Upper lobe of left lung (tissue), 4 donors: Measurements from ENCODE around the gene PPP6R1.

Source experiments
- CTCF ChIP-seq, 6 experiments: fragments of 450-650 bp in 4 of 6; fragments of 200-600 bp in 2 of 6; sonication (generic) in 2 of 6; IDR thresholded peaks; one replicate each; pipeline ENCODE4 v1.5.1; 2016 to 2019; ENCODE audit warnings: antibody characterized with exemption in 6 of 6
- EP300 ChIP-seq, 4 donors: sonication (generic); formaldehyde crosslinking; IDR thresholded peaks; one replicate each; pipeline ENCODE4 v1.5.1; 2017; ENCODE audit warnings: antibody characterized with exemption in 4 of 4, control low read depth in 2 of 4
- POLR2A ChIP-seq, 4 donors: fragments of 450-650 bp; IDR thresholded peaks; one replicate each; pipeline ENCODE4 v1.5.1; 2016 to 2017; ENCODE audit warnings: antibody characterized with exemption in 4 of 4, mild to moderate bottlenecking in 2 of 4
- POLR2AphosphoS5 ChIP-seq, 2 donors: sonication (generic); formaldehyde crosslinking; IDR thresholded peaks; one replicate each; pipeline ENCODE4 v1.5.1; 2017; ENCODE audit warnings: antibody characterized with exemption in 2 of 2

GRCh38 chr19:55289117-55289796, 30.4 kb upstream of the PPP6R1 start:
- TF ChIP-seq CTCF (IDR thresholded peaks at IDR 0.05), result no peak
- no peak for TF ChIP-seq POLR2A (IDR thresholded peaks at IDR 0.05)
- TF ChIP-seq EP300 (IDR thresholded peaks at IDR 0.05), result no peak
- no peak for TF ChIP-seq POLR2AphosphoS5 (IDR thresholded peaks at IDR 0.05)
